GM19035 (cell line): Measurements from ENCODE around the gene ZC2HC1C.
A peak's percentile ranks its signal among the peaks of the same experiment; 100 is the strongest.
"Not testable (repeated sequence)": the region's sequence is repeated elsewhere in the genome, so short reads cannot be mapped to it uniquely, and the experiment has no call there.

Experiments used
- ATAC-seq: cut with Tn5 transposase; IDR thresholded peaks from one replicate; pipeline ENCODE4 v1.9.1; 2021; ENCODE audit not compliant: unreplicated experiment

The ZC2HC1C gene

DNA sequence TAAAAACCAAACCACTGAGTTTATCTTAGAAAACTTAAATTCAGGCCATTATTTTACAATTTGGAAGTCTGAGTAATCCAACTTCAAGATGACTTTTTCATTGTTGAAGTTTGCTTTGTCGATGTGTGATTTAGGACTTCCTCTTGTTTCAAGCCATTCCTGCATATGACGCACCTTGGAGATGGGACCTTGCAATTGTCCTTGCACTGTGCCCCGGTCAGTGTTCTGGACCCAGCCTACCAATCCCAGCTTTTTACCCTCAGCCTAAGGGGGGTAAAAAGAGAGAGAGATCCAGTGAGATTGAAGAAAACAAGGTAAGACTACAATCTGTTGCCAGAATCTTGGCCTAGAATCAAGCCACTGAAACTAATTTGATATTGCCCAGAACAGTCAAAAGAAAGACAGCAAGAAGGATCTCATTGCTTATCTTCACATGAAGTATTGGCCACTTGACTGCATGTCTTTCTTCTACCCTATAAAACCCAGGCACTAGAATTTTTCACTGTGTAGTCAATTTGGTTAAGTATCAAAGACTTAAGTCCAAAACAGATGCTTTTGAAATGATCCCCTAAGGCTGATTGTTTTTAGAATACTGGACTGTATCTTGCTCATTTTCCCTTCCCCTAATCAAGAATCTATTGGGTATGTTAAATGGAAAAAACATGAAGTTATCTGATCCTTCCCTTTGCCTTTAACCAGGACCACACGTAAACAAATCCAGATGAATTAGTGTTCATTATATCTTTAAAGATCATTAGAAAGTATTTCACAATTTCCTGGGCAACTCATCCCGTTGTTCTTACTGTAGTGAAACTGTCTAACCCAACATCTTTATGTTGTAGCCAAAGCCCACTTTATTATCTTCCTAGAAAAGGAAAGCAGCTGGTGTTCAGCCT lies 15.8 kb upstream of the ZC2HC1C start:
- no peak for ATAC-seq

DNA sequence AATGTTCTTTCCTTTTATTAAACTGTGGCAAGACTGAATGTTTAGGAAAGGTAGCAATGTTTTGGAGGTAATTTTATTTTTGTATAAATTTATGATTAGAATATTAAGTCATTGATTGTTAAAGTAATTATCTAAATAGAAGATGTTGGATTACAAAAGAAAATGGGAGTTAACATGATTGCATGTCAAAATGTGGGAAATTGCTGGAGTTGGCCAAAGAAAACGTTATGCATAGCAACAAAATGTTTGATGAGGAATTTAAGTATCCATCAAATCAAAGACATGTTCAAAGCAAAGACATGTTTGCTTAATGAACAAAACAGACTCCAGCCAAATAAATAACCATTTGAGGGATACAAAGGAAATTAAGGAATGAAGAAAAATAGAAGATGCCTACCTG lies 15.0 kb upstream of the ZC2HC1C start:
- no peak for ATAC-seq

DNA sequence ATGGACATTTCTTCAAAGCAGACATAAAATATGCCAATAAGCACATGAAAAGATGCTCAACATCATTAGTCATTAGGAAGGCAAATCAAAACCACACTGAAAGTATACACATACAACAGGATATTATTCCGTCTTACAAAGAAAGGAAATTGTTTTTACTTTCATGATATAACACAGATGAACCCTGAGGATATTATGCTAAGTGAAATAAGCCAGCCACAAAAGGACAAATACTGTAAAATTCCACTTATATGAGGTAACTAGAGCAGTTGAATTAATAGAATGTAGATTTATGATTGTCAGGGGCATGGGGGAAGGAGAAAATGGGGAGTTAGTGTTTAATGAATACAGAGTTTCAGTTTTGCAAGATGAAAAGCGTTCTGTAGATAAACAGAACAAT lies 9.8 kb upstream of the ZC2HC1C start:
- no peak for ATAC-seq

DNA sequence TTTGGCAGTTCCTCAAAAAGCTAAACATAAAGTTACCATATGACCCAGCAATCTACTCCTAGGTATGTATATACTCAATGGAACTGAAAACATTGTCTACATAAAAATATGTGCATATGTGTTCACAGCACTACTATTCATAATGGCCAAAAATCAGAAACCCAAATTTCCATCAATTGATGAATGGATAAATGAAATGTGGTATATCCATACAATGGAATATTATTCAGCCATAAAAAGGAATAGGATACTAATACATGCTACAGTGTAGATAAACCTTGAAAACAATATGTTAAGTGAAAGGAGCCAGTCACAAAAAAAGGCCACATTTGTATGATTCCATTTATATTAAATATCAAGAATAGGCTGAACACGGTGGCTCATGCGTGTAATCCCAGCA lies 9.0 kb upstream of the ZC2HC1C start:
- ATAC-seq: no peak

DNA sequence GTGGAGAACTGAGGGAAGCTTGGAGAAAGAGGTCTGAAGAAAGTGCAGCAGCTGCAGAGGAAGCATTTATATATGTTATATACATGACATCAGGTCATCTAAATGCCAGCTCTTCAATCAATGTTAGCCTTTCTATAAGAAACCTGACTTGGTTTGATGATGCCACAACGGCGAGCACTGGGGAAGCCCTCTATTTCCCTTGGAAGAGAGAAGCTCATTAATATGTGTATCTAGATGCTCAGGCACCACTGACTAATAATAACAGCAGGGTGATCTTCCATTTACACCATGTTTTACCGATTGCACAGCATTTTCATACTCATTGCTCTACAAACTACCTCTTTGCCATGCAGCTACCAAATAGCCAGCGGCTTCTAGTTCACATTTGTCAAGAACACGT lies 6.4 kb upstream of the ZC2HC1C start:
- no peak for ATAC-seq

DNA sequence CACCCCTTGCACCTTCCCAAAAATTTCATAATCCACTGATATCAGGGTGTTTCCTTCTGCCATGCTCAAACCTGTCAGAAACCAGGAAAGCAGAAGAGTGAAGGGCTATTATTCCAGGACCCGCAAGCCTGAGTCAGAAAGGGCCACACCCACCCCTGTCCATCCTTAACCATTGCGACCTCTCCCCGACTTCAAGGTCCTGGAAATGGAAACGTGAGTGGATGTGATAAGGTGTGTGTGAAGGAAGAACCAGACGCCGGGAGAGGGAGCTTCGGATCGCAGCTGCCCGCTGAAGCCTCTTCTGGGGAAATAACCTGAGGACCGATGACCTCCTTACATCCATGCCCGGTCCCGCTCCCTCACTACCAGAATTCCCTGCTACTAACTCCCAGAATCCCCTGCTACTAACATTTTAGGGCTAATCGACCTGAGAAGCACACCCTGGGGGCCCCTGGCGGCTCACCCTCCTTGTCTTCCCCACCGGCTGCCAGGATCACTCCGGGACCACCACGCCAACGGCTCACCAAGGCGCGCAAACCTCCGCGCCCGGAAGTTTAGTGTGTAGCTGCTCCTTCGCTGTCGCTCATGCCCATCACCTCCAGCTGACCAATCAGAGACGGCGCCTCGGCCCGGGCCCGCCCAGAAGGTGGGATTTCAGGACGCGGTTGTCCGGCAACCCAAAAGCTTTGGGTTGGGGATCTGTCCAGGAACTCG lies 5.8 kb upstream of the ZC2HC1C start, which contains the start of gene ACYP1:
Gene ACYP1, minus strand, starts transcription at position 534 of the 714 bp plus-strand sequence. Its CDS starts 471 bp downstream, at position 63.
- peak; percentile 95 for ATAC-seq

DNA sequence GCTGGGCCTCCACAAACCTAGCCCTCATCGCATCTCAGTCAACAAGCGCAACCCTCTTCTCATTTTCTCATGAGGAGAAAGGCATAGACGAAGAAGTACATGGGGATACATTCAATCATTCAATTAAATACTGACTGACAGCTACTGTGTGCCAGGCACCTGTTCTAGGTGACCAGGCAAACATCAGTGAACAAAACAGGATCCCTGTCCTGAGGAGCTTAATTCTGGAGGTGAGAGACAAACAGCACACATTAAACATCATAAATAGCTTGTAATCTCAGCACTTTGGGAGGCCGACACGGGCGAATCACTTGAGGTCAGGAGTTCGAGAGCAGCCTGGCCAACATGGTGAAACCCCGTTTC lies 5.3 kb upstream of the ZC2HC1C start:
- no peak for ATAC-seq

DNA sequence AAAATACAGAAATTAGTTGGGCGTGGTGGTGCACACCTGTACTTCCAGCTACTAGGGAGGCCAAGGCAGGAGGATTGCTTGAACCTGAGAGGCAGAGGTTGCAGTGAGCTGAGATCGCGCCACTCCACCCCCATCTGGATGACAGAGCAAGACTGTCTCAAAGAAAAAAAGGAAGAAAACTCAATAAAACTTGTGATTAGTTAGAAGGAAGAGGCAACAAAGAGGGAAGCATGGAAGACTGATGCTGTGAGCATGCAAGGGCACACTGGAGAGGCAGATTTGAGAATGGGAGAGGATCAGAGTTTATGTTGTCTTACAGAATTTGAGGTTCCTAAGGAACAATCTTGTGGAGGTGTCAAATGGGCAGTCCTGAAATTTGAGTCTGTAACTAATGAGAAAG lies 2.8 kb upstream of the ZC2HC1C start:
- ATAC-seq: no peak

DNA sequence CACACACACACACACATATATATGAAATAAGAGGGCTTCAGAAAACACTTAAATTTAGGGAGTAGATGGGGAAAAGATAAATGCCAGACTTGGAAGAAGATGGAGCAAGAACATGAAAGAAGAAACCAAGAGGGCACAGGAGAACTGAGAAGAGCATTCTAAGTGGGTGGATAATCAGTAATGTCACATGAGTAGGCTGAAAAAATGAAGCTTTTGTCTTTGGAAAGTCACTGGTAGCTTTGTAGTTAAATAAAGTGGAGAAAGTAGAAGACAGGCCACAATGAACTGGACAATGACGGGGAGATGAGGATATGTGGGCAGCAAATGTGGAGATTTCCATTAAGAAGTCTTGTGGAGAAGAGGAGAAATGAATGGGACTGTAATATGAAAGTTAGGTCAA lies 2.2 kb upstream of the ZC2HC1C start:
- no peak for ATAC-seq

DNA sequence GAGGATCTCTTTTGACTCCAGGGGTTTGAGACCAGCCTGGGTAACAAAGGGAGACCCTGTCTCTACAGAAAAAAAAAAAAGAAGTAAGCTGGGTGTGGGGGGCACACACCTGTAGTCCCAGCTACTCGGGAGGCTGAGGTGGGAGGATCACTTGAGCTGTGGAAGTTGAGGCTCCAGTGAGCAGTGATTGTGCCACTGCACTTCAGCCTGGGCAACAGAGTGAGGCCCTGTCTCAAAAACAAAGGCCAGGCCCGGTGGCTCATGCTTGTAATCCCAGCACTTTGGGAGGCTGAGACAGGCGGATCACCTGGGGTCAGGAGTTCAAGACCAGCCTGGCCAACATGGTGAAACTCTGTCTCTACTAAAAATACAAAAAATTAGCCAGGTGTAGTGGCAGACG lies 1.7 kb upstream of the ZC2HC1C start:
- not testable (repeated sequence) for ATAC-seq

DNA sequence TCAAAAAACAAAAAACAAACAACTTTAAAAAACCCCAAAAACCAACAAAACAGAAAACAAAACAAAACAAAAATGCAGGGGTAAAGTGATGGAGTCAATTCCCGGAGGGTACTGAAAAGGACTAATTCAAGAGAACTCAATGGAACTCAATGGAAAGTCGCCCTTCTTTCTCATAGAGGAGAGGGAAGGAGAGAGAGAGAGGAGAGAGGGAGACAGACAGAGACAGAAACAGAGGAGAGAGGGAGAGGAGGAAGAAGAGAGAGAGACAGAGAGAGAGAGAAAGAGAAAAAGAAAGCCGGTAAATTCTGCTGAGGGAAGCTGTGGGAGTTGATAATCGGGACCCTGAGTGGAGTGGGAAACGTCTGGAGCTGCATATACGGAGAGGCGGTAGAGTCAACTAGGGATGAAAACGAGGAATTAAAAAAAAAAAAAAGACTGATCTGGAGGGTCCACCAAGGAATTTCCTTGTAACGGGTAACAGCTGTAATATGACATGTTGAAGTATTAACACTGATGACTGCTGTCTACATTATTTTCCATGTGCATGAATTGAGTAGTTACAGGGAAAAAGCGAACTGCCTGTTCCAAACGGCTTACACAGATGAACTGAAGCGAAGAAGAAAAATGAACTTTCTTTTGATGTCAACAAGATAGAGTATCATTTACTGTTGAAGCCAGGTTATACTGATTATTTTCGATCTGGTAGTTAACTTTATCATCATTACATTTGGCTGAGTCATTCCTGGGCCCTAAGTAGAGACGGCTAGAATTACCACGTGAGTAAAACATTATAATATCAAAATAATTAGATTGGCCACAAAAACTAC lies 934 bp upstream of the ZC2HC1C start:
- no peak for ATAC-seq

DNA sequence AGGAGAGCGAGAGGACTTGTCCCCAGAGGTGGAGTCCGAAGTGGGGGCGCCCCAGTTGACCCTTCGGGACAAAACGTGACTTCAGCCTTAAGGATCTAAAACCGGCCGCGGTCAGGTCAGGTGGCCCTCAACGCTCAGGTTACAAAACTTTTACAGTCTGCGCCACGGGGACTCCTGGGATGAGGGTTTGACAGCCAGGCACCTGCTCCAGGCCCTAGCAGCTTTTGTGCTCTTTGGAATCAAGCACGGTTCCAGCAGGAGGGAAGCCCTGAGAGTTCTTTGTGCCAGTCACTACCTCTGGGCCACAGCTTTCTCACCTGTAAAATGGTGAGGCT lies 337 bp downstream of the ZC2HC1C start:
- ATAC-seq: no peak

DNA sequence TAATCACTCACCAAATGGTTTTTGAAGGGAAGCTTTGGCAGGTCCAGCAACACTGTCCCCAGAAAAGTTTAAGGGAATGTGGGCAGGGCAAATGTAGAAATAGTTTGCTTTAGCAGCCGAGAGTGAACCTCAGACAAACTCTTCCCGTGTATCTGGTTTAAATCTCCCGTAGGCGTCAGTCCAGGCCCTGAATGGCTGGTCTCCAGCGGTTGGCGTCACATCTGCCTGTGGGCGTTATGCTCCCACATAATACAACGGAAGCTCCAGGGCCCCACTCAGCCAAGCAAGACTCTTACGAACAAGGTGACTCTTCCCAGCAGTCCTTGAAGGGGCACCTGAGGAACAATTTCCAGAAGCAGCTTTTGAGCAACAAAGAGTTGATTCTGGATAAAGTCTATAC lies 942 bp downstream of the ZC2HC1C start:
- ATAC-seq: no peak

DNA sequence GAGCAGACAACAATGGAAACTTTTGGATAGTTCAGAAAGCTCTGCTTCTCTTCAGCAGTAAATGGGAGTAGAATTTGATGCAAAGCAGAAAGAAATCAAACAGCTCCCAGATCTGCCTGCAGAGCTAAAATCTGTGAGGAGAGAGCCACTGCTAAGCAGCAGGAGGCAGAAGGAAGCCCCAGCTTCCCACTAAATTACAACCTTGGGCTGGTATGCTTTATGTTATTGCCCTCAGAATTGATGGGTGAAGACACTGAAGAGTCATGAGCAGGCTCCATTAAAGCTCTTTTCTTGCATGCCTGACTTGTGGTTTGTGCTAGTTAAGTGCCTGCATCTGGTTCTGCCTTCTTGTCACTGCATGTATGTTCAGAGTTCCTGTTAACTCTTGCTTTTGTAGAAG lies 8.4 kb downstream of the ZC2HC1C start:
- ATAC-seq: no peak

DNA sequence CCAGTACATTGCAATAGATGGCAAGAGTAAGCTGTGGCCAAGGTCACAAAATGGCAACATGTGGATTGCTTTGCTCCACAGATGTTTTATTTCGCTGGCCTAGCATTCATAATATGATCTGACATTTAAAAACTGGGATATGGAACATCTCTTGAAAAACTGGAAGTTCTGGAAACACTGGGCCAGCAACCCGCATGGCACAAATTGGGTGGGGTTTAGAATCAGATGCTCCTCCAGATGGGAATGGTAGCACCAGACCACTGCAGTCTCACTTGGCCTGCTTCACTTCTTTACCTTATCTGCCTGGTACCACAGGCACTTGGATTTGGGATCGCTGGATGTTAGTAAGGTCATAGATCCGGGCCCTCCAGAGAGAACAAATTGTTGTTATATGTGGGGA lies 10.1 kb downstream of the ZC2HC1C start:
- no peak for ATAC-seq

DNA sequence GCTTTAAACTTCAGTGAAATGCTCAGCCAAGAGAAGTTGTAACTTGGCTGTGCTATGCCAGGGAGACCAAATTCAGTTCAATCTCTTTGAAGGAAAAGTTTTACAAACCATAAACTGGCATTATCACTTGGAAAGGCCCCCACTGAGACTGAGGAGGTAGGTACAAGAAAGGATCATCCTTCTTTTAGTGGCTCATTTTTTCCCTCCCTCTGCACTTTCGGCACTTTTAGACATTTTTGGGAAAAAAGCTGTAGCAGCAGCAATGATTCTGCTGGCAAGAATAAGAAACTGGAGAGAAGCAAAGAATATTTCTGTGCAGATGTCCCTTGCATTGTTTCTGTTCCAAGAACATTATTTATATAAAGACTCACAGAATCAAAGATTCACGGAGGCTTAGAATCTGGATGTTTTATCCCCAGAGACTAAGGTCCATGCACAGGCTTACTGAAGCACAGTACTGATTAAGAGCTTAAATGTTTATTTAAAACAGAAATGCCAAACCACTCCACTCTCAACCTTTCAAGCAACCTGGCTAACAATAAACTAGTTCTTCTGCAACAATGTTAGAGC lies 12.3 kb downstream of the ZC2HC1C start:
- no peak for ATAC-seq

DNA sequence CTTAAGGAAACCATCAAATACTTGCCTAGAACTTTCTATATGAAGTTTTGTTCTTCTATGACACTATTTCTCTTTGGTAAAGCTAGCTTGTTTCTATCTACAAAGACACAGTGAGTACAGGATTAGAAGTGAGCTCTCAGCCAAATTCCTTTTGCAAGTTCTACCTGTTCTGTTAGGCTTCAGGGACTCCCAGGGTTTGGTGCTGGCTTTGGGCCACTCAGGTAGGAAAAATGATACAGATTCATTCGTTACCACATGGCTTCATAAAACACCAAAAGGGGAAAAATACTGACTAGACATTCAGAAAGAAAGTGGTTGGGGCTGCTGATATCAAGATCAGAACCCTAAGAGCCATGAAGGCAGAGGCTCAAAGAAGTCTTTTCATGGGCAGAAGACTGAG lies 13.8 kb downstream of the ZC2HC1C start:
- no peak for ATAC-seq

DNA sequence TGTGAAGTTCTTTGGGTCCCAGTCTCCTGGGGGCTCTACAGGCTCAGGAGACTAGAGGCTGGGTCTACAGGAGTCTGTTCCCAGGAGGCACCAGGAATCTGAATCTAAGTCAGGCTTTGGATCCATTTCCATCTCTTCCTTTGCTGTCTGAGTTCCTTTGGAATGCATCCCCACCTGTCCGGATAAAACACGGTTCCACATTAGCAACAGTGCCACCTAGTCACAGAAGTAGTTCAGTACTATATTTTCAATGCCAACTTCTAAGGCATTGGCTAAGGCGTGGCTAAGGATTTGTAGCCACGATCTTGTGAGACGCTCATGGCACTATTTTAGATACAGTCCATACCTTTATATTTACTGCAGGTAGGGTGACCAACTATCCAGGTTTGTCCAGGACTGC lies 15.1 kb downstream of the ZC2HC1C start:
- ATAC-seq: no peak

DNA sequence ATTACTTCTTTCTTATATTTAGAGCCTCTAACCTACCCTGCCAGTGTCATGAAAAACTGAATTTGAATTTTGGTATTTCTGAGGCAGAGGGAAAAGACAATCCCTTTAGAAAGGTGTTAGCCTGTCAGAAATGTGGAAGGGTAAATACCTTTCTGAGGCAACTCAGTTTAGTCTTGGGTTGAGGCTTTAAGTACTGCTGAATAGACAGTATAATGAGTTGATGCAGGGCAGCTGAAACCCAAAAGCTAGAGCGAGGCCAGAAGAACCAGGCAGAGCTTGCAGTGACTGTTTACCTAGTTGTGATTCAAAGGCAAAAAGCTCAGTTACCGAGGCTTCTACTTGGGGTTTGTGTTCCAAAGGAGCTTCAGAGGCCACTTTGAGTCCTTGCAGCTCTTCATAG lies 18.7 kb downstream of the ZC2HC1C start:
- ATAC-seq: no peak

DNA sequence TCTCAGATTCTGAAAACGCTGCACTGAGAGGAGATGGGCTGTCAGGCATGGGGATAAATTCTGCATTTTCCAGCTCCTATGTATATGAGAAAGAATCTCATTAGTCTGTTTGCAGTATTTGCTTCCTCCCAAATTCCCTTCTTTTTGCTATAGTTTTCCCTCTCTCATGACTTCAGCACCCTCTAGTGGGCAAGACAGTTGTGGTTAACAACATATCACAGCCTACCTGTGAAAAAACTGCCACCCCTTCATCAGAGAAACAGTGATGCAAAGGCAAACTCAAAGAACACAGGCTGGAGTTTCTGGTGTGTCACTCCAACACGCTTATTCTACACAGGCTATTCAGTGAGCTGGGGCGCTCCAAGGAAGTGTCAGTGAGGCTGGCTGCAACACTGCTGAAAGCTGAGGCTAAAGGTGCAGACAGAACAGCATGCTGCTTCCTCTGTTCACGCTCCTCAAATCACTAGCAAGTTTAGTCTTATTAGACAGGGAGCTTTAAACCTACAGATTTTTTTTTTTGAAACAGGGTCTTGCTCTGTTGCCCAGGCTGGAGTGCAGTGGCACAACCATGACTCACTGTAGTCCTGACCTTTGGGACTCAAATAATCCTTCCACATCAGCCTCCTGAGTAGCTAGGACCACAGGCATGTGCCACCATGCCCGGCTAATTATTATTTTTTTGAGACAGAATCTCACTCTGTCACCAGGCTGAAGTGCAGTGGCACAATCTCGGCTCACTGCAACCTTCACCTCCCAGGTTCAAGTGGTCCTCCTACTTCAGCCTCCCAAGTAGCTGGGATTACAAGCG lies 19.3 kb downstream of the ZC2HC1C start:
- no peak for ATAC-seq

DNA sequence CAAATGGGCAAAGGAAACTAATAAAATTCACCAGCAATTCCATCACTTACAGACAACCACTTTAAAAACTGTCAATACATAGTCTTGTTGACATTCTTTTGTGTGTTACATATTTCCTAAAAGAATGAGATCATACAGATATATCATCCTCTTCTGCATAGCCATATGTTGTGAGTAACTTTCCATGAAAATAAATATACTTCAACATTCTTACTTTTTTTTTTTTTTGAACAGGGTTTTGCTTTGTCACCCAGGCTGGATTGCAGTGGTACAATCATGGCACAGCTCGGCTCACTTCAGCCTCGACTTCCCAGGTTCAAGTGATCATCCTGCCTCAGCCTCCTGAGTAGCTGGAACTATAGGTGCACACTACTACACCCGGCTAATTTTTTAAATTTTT lies 20.9 kb downstream of the ZC2HC1C start:
- no peak for ATAC-seq
